Endothelial cell of umbilical vein (primary cell): ENCODE results near the gene SMTNL2. TPM values are rescaled to one million over a fixed set of nuclear protein-coding genes. Genes with fewer than 3 reads are reported as not detected.
A peak's percentile ranks its signal among the peaks of the same experiment; 100 is the strongest.

Experiments
- BruUV-seq: library from RNA; stranded (reverse); fragments of 400-500 nt; replicated peaks from 2 replicates; lab custom pipeline; 2021; lab: Mats Ljungman, UMichigan
- CTCF ChIA-PET: fragments of 300-600, 350-600 bp; sonication (Branson Sonifier 250); formaldehyde crosslinking; loops from one replicate; lab custom pipeline; 2021; ENCODE audit warnings: antibody characterized with exemption, inconsistent platforms; lab: Charles Lee
- POLR2A ChIA-PET: fragments of 300-600, 350-600 bp; sonication (Branson Sonifier 250); formaldehyde crosslinking; loops from one replicate; lab custom pipeline; 2021; ENCODE audit warnings: antibody characterized with exemption, inconsistent platforms; lab: Charles Lee
- DNase-seq: peaks from one replicate; pipeline ENCODE4 v3.0.0-alpha.2; 2011; ENCODE audit warnings: low read depth, low spot score
- FAIRE-seq: peaks from 2 replicates; lab custom pipeline; 2011; peaks lifted over from hg19 to GRCh38; lab: Jason Lieb, UNC
- H2AFZ ChIP-seq: 2 replicates; pipeline ENCODE4 v1.6.0; 2012; ENCODE audit warnings: low read depth, low read length, control low read depth, inconsistent platforms
- H3K27ac ChIP-seq: 2 replicates; pipeline ENCODE4 v1.5.1; 2011; ENCODE audit warnings: low read depth, mild to moderate bottlenecking, control low read depth, low read length, moderate library complexity; ENCODE audit not compliant: insufficient read depth
- H3K27me3 ChIP-seq, 2 experiments: 2 replicates each; pipeline versions ENCODE4 v1.6.0 to v1.6.1; 2011; ENCODE audit warnings: low read length in 2 of 2, mixed read lengths in 1 of 2; ENCODE audit not compliant: control insufficient read depth in 2 of 2, insufficient read depth in 2 of 2
- H3K36me3 ChIP-seq, 2 experiments: 2 replicates in 1 of 2; 3 replicates in 1 of 2; pipeline ENCODE4 v1.5.1; 2011; ENCODE audit warnings: low read length in 2 of 2, mild to moderate bottlenecking in 1 of 2, moderate library complexity in 1 of 2; ENCODE audit not compliant: control insufficient read depth in 2 of 2, insufficient read depth in 2 of 2; ENCODE audit errors: extremely low read depth in 1 of 2
- H3K4me1 ChIP-seq: 3 replicates; pipeline ENCODE4 v1.5.1; 2011; ENCODE audit warnings: mild to moderate bottlenecking, low read length; ENCODE audit not compliant: control insufficient read depth, insufficient read depth; ENCODE audit errors: extremely low read depth
- H3K4me2 ChIP-seq: 2 replicates; pipeline ENCODE4 v1.6.1; 2011; ENCODE audit warnings: low read length, control low read depth, mixed read lengths; ENCODE audit not compliant: insufficient read depth
- H3K4me3 ChIP-seq, 3 experiments: fragments of 200-600 bp in 1 of 3; sonication (generic), shearing (Covaris generic) in 1 of 3; replicated peaks in 1 of 3; 2 replicates each; pipeline ENCODE4 v1.5.1; 2011 to 2016; ENCODE audit warnings: control low read depth in 3 of 3, low read length in 3 of 3, mild to moderate bottlenecking in 2 of 3, inconsistent platforms in 1 of 3, low read depth in 1 of 3, moderate library complexity in 1 of 3; ENCODE audit not compliant: insufficient read depth in 1 of 3
- H3K79me2 ChIP-seq: 2 replicates; pipeline ENCODE4 v1.6.0; 2012; ENCODE audit warnings: low read length, inconsistent platforms; ENCODE audit not compliant: control insufficient read depth, insufficient read depth
- H3K9ac ChIP-seq: replicated peaks from 2 replicates; pipeline ENCODE3; 2011; ENCODE audit warnings: low read length, control low read depth; ENCODE audit not compliant: insufficient read depth; ENCODE audit errors: extremely low read depth
- H3K9me1 ChIP-seq: replicated peaks from 3 replicates; pipeline ENCODE4 v1.6.0; 2011; ENCODE audit warnings: mild to moderate bottlenecking, low read length; ENCODE audit not compliant: control insufficient read depth, insufficient read depth; ENCODE audit errors: extremely low read depth
- H3K9me3 ChIP-seq: replicated peaks from 2 replicates; pipeline ENCODE4 v1.5.1; 2012; ENCODE audit warnings: low read length, inconsistent platforms; ENCODE audit not compliant: control insufficient read depth, insufficient read depth
- H4K20me1 ChIP-seq: replicated peaks from 2 replicates; pipeline ENCODE3; 2011; ENCODE audit warnings: mild to moderate bottlenecking, low read length; ENCODE audit not compliant: control insufficient read depth, insufficient read depth; ENCODE audit errors: extremely low read depth
- CTCF ChIP-seq, 2 donors: IDR thresholded peaks; 1 replicate in 1 of 2; 2 replicates in 1 of 2; pipeline ENCODE4 v1.5.1; 2011; ENCODE audit warnings: low read length in 2 of 2, mild to moderate bottlenecking in 2 of 2, moderate library complexity in 2 of 2, control low read depth in 1 of 2, inconsistent platforms in 1 of 2, low read depth in 1 of 2; ENCODE audit not compliant: insufficient read depth in 1 of 2; ENCODE audit errors: extremely low read depth in 1 of 2
- EZH2 ChIP-seq: IDR thresholded peaks from 2 replicates; pipeline ENCODE4 v1.6.1; 2012; ENCODE audit warnings: borderline replicate concordance, low read depth, mild to moderate bottlenecking, moderate library complexity, low read length, inconsistent platforms; ENCODE audit not compliant: severe bottlenecking
- FOS ChIP-seq: IDR thresholded peaks from 2 replicates; pipeline ENCODE4 v1.6.1; 2011; ENCODE audit warnings: mild to moderate bottlenecking, low read length, moderate library complexity, borderline replicate concordance; ENCODE audit not compliant: insufficient read depth
- GATA2 ChIP-seq: IDR thresholded peaks from 2 replicates; pipeline ENCODE4 v1.7.0; 2011; ENCODE audit warnings: low read depth, mild to moderate bottlenecking, moderate library complexity, mixed read lengths, low read length; ENCODE audit not compliant: insufficient read length, insufficient read depth
- JUN ChIP-seq: IDR thresholded peaks from 2 replicates; pipeline ENCODE4 v1.6.1; 2011; ENCODE audit warnings: borderline replicate concordance, low read depth; ENCODE audit not compliant: insufficient read length, insufficient read depth
- MYC ChIP-seq: IDR thresholded peaks from one replicate; pipeline ENCODE4 v1.6.1; 2011; ENCODE audit warnings: mild to moderate bottlenecking, low read depth, low read length
- POLR2A ChIP-seq: IDR thresholded peaks from 2 replicates; pipeline ENCODE4 v1.6.1; 2012; ENCODE audit warnings: low read depth, mild to moderate bottlenecking, control low read depth, low read length
- POLR2AphosphoS5 ChIP-seq: IDR thresholded peaks from 2 replicates; pipeline ENCODE4 v1.6.1; 2012; ENCODE audit warnings: low read depth, mild to moderate bottlenecking, control low read depth, low read length, moderate library complexity; ENCODE audit not compliant: insufficient read depth
- dilution Hi-C: fragments of 300-500 bp; cut with MboI; formaldehyde crosslinking; loops from one replicate; pipeline ENCODE4 v1.15.0; 2019; ENCODE audit warnings: low sequenced_read_pairs; ENCODE audit not compliant: extremely low pct_ligation_motif_present
- intact Hi-C: fragments of 100-400 bp; cut with micrococcal nuclease; formaldehyde crosslinking; loops from one replicate; pipeline ENCODE4 v1.10.0; 2022
- polyA plus RNA-seq, 4 experiments: library from polyadenylated mRNA; depleted of rRNA in 3 of 4; stranded (reverse) in 3 of 4; unstranded in 1 of 4; fragments of >200 nt; gene quantifications; 2 replicates each; pipeline versions ENCODE4 v1.2.1 to v1.2.3, GENCODE V29; 2011 to 2012; ENCODE audit warnings: missing spikeins in 1 of 4
- total RNA-seq: library from RNA; stranded (reverse); gene quantifications from 2 replicates; pipeline ENCODE4 v1.2.3, GENCODE V29; 2021
- TF ChIP-seq, protein P1 (sequence below): IDR thresholded peaks from 2 replicates; pipeline ENCODE4 v1.6.1; 2011; ENCODE audit not compliant: insufficient read depth, insufficient read length

SMTNL2 gene
- total and polyA plus RNA-seq, 2 donors (not counting 3 experiments of a cell fraction or from before 2014, with no cell fraction given) = not detected

DNA sequence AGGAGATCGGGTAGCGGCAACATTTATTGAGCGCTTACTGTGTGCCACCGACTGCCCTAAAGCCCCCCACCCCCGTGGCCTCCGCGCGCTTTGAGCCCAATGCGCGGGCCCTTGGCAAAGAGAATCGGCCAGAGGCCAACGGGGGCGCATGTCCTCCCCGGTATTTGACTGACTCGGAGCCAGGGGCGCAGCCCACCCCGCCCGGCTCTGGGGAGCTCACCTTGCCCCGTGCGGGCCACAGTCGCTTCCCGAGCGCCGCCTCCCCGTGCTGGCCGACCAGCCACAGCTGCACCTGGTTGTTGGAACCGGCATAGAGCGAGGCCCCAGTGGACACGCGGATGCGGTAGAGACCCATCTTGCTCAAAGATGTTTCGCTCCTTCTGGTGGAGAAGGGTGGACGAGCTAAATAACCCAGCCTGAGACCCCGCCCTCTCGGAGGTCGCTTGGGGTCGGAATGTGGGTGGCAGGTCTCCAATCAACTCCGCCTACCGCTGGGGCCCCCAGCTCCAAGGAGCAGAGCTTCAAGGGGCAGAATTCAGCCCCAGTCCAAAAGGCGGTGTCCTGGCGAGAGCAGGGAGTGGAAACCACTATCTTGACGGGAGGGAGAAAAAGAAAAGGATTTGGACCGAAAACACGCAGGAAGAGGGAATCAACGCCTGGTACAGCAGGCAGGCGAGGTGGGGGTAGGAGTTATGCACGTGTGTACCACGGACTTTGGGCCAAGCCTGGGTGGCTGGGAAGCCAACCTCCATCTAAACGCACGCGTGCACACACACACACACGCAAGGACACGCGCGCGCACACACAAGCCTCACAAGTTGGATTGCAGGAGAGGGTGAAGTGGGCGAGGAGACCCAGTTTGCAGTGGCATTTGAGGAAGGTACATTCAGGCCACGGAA lies 57.2 kb downstream of the SMTNL2 start, which contains the start of gene ALOX15:
Gene ALOX15 (minus strand): TSS at position 382 of the 899 bp plus-strand sequence. CDS start 27 bp downstream, at position 355.
- Histone ChIP-seq H3K9me3 (no peaks in the 10 kb centered on the region), H3K4me1 (no peaks in the 10 kb centered on the region), H2AFZ (no peak within 1 kb of the TSS), H3K9me1 (no peaks in the 10 kb centered on the region), H3K79me2 (no peaks in the 10 kb centered on the region), H3K4me2 (no peak within 1 kb of the TSS), H3K36me3 (no peaks in the 10 kb centered on the region), H3K27ac (no peak within 1 kb of the TSS), H3K27me3 (peaks cover 41 to 51% of the 10 kb centered on the region in 2 experiments), H3K9ac (no peak within 1 kb of the TSS), H4K20me1 (no peaks in the 10 kb centered on the region), H3K4me3 (no peak within 1 kb of the TSS)
- DNase-seq (no peak), FAIRE-seq (no peak)
- no TSS peak for BruUV-seq
- TF ChIP-seq EZH2 (peak; percentile 72), CTCF (IDR thresholded peaks at IDR 0.05; ENCODE audit: extremely low read depth in 1 of 2, insufficient read depth in 1 of 2, low read depth in 1 of 2, low read length in 2 of 2) (no peak)
- POLR2A ChIA-PET = no interaction called here
- dilution Hi-C loops = no loop called here
- intact Hi-C loops = no loop called here
- CTCF ChIA-PET = no interaction called here

GRCh38 chr17:4642286-4642685 lies 58.0 kb downstream of the SMTNL2 start:
- Histone ChIP-seq H4K20me1 (no peaks in the 10 kb centered on the region), H3K36me3 (no peaks in the 10 kb centered on the region), H3K9me1 (no peaks in the 10 kb centered on the region), H3K27ac (no peak overlapping the region), H2AFZ (no peak overlapping the region), H3K4me3 (no peak overlapping the region), H3K9me3 (no peaks in the 10 kb centered on the region), H3K27me3 (peaks cover 34 to 44% of the 10 kb centered on the region in 2 experiments), H3K4me1 (no peaks in the 10 kb centered on the region), H3K79me2 (no peaks in the 10 kb centered on the region), H3K4me2 (no peak overlapping the region), H3K9ac (no peak overlapping the region)
- intact Hi-C loops = no loop called here
- dilution Hi-C loops = no loop called here
- no peak for DNase-seq
- TF ChIP-seq JUN = no peak
- TF ChIP-seq EZH2 = no peak
- TF ChIP-seq, protein P1, sequence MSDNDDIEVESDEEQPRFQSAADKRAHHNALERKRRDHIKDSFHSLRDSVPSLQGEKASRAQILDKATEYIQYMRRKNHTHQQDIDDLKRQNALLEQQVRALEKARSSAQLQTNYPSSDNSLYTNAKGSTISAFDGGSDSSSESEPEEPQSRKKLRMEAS = no peak
- TF ChIP-seq POLR2AphosphoS5 = no peak
- TF ChIP-seq MYC = no peak
- no peak for TF ChIP-seq CTCF (IDR thresholded peaks at IDR 0.05; ENCODE audit: extremely low read depth in 1 of 2, insufficient read depth in 1 of 2, low read depth in 1 of 2, low read length in 2 of 2)
- no peak for TF ChIP-seq POLR2A
- no peak for TF ChIP-seq FOS
- no peak for TF ChIP-seq GATA2
- ChIA-PET CTCF (no interaction called here), POLR2A (no interaction called here)
- no peak for FAIRE-seq
- BruUV-seq = no TSS peak
